GM12801 (cell line): Measurements from ENCODE around the gene ITGAL.

Experiments used
- TF ChIP-seq, protein P1 (sequence below): IDR thresholded peaks from one replicate; pipeline ENCODE4 v1.5.1; 2011; ENCODE audit warnings: control low read depth; ENCODE audit not compliant: insufficient read length; ENCODE audit errors: extremely low read depth

The ITGAL gene

DNA sequence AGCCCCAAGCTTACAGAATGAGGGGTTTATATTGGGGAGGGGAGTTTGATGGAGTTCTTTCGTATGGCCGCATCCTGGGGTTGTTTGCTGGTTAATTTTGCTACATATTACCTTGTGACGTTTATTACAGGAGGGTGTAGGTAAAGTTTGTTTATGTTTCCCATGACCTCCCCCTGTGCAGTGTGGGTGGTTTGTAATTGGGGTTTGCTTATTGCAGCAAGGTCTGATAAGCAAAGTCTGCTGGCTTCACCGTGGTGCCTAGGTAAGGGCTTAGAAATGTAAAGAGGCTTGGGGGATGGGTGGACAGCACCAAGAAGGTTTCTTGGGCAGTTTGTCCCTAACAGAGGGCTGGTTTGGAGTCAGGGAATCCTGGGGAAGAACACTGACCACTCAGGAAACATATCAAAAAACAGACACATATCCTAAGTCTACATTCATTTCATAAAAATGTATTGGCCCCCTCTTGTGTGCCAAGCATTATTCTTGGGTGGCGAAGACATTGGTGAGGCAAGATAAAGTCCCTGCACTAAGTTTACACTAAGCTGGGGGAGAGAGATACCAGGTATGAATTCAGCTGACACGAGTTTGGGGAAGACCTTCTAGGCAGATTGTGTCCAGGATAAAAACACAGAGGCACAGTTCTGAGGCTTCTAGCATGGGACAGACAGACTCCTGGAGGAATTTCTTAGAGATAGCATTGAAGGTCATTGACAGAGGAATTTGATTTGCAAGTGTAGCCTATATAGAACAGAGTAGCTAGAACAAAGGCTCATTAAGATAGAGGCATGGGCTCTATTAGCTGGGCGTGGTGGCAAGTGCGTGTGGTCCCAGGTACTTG, 76.1 kb downstream of the ITGAL start:
- TF ChIP-seq, protein P1, sequence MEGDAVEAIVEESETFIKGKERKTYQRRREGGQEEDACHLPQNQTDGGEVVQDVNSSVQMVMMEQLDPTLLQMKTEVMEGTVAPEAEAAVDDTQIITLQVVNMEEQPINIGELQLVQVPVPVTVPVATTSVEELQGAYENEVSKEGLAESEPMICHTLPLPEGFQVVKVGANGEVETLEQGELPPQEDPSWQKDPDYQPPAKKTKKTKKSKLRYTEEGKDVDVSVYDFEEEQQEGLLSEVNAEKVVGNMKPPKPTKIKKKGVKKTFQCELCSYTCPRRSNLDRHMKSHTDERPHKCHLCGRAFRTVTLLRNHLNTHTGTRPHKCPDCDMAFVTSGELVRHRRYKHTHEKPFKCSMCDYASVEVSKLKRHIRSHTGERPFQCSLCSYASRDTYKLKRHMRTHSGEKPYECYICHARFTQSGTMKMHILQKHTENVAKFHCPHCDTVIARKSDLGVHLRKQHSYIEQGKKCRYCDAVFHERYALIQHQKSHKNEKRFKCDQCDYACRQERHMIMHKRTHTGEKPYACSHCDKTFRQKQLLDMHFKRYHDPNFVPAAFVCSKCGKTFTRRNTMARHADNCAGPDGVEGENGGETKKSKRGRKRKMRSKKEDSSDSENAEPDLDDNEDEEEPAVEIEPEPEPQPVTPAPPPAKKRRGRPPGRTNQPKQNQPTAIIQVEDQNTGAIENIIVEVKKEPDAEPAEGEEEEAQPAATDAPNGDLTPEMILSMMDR, result no peak

DNA sequence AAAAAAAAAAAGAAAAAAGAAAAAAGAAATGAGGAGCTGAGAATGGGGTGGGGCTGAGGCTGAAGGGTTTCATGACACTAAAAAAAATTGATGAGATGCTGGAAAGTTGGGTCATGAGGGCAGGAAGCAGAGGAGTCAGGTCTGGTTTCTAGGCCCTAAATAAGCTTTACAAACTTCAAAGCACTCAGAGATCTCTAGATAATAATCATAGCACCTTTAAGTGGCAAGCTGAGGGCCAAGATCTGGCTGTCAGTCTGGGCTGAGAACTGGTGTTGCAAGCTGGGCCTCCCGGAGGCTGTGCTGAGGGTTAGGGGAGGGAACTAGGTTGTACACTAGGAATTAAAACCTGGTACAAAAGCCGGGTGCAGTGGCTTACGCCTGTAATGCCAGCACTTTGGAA, 79.2 kb downstream of the ITGAL start:
- TF ChIP-seq, protein P1, result no peak

DNA sequence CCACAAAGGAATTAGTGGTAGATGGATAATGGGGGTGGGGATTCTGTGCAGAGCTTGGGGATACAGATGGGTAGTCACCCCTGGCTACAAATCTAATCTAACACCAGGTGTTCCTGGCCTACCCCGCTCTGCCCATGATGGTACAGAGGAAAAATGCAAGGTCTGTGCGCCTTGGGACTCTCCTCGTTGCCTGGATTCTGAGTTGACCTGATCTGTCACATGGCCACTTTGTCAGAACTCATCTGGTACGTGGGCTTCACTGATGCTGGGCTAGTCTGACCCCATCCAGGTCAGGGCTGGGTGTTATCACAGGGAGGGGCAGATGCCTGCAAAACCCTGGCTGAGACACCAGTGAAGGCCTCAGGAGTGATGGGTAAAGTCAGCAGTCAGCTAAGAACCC, 80.4 kb downstream of the ITGAL start:
- TF ChIP-seq, protein P1, result no peak

DNA sequence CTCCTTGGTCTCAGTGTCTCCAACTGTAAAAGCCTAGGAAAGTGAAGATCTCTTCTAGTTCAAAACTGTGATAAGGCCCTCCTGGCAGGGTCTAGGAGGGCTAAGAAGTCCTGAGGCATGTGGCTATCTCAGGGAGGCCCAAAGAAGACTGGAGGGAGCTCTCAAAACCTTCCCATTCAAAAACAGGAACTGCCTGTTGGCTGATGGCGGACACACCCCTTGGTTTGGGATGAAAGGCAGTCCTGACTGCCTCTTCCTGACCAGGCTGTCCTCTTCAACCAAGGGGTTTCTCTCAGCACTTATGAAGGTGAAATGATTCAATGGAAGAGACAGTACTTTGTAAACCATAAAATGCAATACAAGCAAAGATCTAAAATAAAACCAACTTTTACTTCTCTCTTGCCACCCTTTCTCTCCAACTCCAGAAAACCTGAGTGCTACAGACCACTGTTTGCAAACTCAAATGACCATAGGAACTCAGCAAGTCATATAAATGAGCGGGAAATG, 80.9 kb downstream of the ITGAL start:
- TF ChIP-seq, protein P1, result no peak

DNA sequence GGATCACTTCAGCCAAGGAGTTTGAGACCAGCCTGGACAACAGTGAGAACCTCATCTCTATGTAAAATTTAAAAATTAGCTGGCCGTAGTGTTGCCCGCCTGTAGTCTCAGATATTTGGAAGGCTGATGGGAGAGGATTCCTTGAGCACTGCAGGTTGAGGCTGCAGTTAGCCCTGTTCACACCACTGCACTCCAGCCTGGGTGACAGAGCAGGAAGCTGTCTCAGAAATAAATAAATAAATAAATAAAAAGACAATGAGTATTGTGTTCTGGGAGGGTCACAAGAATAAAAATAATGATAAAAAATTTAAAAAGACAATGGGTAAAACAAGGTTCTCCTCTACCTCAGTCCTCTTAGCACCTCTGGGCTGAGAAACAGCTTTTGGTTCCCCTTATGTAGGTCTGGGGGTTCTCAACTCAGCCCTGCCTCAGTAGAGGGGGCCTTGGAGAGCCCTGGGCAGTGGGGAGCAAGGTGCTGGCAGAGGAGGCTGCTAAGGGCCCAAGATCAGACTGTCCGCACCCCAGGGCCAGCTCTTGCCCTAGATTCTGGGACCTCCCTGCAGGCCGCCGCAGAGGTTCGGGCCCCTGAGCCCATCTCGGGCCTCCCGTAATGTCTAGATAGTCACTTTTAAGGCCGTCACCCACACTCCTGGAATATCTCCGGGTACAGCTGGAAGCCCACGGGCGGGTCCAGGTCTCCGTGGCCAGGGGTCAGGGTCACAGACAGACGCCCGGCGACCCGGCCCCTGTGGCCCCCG, 82.2 kb downstream of the ITGAL start:
- TF ChIP-seq, protein P1, result no peak

DNA sequence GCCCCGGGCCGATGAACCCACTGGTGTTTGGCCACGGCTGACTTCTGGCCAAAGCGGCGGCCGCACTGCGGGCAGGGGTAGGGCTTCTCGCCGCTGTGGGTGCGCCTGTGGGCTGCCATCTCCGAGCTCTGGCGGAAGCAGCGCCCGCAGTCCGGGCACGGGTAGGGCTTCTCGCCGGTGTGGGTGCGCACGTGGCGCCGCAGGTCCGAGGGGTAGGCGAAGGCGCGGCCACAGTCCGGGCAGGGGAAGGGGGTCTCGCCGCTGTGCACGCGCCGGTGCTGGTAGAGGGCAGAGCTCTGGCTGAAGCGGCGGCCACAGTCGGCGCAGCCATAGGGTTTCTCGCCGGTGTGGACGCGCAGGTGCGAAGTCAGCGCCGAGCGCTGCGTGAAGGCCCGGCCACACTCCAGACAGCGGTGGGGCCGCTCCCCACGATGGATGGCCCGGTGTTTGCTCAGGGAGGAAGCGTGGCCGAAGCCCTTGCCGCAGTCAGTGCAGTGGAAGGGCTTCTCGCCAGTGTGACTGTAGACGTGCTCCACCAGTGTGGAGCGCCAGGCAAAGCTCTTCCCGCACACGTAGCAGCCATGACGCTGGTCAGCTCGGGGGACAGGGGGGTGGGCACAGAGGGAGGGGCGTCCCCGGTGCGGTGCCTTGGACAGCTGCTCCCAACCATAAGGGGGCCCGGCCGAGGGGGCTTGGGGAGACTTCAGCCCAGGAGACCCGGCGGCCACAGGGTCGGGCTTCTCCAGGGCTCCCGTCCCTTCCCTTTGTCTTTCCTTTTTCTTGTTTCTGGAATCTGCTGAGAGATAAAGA, 83.0 kb downstream of the ITGAL start:
- TF ChIP-seq, protein P1, result no peak

DNA sequence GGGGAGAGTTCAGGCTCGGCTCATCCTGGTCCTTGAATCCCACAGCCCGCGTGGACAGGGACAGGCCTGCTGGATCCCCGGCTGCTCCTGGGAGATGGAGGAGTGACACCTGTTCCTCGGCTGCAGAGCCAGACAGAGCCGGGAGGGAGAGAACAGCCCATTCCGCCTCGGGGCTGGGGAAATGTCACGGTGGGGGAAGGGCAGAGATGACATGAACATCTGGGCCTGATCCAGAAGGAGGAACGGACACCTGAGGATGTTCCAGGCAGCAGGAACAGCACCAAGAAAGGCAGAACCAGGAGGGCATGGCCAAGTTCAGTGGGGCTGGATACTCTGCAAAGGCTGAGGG, 83.6 kb downstream of the ITGAL start:
- TF ChIP-seq, protein P1, result no peak
